WTC11 (cell line): ENCODE data around the gene ZNF821. TPM values are rescaled to one million over a fixed set of nuclear protein-coding genes. Genes with fewer than 3 reads are reported as not detected.

Experiments used
- ATAC-seq: fragments of 200-7000 bp; cut with Tn5 transposase; 2 replicates; pipeline ENCODE4 v1.10.0; 2021; ENCODE audit warnings: mild to moderate bottlenecking, moderate library complexity
- CTCF ChIA-PET: fragments of 300-600 bp; sonication (Branson Sonifier 250); formaldehyde crosslinking; loops from one replicate; lab custom pipeline; 2021; ENCODE audit warnings: antibody characterized with exemption; lab: Charles Lee
- POLR2A ChIA-PET: fragments of 350-600 bp; sonication (Branson Sonifier 250); formaldehyde crosslinking; loops from one replicate; lab custom pipeline; 2021; ENCODE audit warnings: antibody characterized with exemption; lab: Charles Lee
- DNase-seq: peaks from one replicate; pipeline ENCODE4 v3.0.0; 2021; ENCODE audit warnings: low spot score
- H3K27ac Mint-ChIP-seq: 2 replicates; pipeline ENCODE4 v1.8.0; 2021; ENCODE audit warnings: mixed read lengths
- H3K27me3 Mint-ChIP-seq: 2 replicates; pipeline ENCODE4 v1.8.0; 2021; ENCODE audit warnings: low read depth, mild to moderate bottlenecking, moderate library complexity, mixed read lengths
- H3K36me3 Mint-ChIP-seq: 2 replicates; pipeline ENCODE4 v1.8.0; 2021; ENCODE audit warnings: mixed read lengths
- H3K4me1 Mint-ChIP-seq: 2 replicates; pipeline ENCODE4 v1.8.0; 2022; ENCODE audit warnings: mixed read lengths
- H3K4me3 Mint-ChIP-seq: 2 replicates; pipeline ENCODE4 v1.8.0; 2021; ENCODE audit warnings: mild to moderate bottlenecking, moderate library complexity, mixed read lengths
- H3K9me3 Mint-ChIP-seq: 2 replicates; pipeline ENCODE4 v1.8.0; 2021; ENCODE audit warnings: mixed read lengths
- IRF2 ChIP-seq: sonication (generic); formaldehyde crosslinking; IDR thresholded peaks from 2 replicates; pipeline ENCODE4 v1.8.0; 2022; ENCODE audit warnings: low read depth, missing genetic modification reagents, borderline replicate concordance
- JAZF1 ChIP-seq: fragments of 250-450 bp; sonication (Bioruptor Pico); IDR thresholded peaks from 2 replicates; pipeline ENCODE4 v1.9.0; 2021; ENCODE audit warnings: moderate library complexity, mild to moderate bottlenecking, inconsistent platforms
- NFE2L1 ChIP-seq: sonication (generic); formaldehyde crosslinking; IDR thresholded peaks from 2 replicates; pipeline ENCODE4 v1.8.1; 2023; ENCODE audit warnings: missing genetic modification reagents
- OVOL2 ChIP-seq: fragments of 250-450 bp; sonication (Bioruptor Pico); IDR thresholded peaks from 2 replicates; pipeline ENCODE4 v1.9.0; 2021; ENCODE audit warnings: mild to moderate bottlenecking, borderline replicate concordance
- SMAD4 ChIP-seq: sonication (generic); formaldehyde crosslinking; IDR thresholded peaks from 2 replicates; pipeline ENCODE4 v1.8.0; 2022; ENCODE audit warnings: mild to moderate bottlenecking, missing genetic modification reagents
- SP1 ChIP-seq: sonication (generic); formaldehyde crosslinking; conservative IDR thresholded peaks from 2 replicates; pipeline ENCODE4 v1.8.1; 2022; ENCODE audit warnings: missing genetic modification reagents
- TEAD1 ChIP-seq: sonication (generic); formaldehyde crosslinking; IDR thresholded peaks from 2 replicates; pipeline ENCODE4 v1.8.0; 2022; ENCODE audit warnings: mild to moderate bottlenecking, missing genetic modification reagents
- ZNF232 ChIP-seq: sonication (generic); formaldehyde crosslinking; IDR thresholded peaks from 2 replicates; pipeline ENCODE4 v1.8.0; 2022; ENCODE audit warnings: mild to moderate bottlenecking, missing genetic modification reagents
- ZNF263 ChIP-seq: sonication (generic); formaldehyde crosslinking; IDR thresholded peaks from 2 replicates; pipeline ENCODE4 v1.8.1; 2022; ENCODE audit warnings: low read depth, mild to moderate bottlenecking, moderate library complexity, missing genetic modification reagents
- total RNA-seq: library from RNA; stranded (reverse); gene quantifications from 3 replicates; pipeline ENCODE4 v1.2.3, GENCODE V29; 2021
- TF ChIP-seq, protein P1 (sequence below): sonication (generic); formaldehyde crosslinking; conservative IDR thresholded peaks from 2 replicates; pipeline ENCODE4 v1.8.1; 2023; ENCODE audit warnings: mild to moderate bottlenecking, low read depth, missing genetic modification reagents, moderate library complexity
- TF ChIP-seq, protein P2 (sequence below): fragments of 250-450 bp; sonication (Bioruptor Pico); IDR thresholded peaks from 2 replicates; pipeline ENCODE4 v1.8.0; 2021; ENCODE audit warnings: mild to moderate bottlenecking
- TF ChIP-seq, protein P3 (sequence below): sonication (generic); formaldehyde crosslinking; IDR thresholded peaks from 2 replicates; pipeline ENCODE4 v1.8.1; 2023; ENCODE audit warnings: mild to moderate bottlenecking, missing genetic modification reagents, borderline replicate concordance
- TF ChIP-seq, protein P4 (sequence below): sonication (generic); formaldehyde crosslinking; IDR thresholded peaks from 2 replicates; pipeline ENCODE4 v1.8.0; 2022; ENCODE audit warnings: mild to moderate bottlenecking, missing genetic modification reagents
- TF ChIP-seq, protein P5 (sequence below): sonication (generic); formaldehyde crosslinking; IDR thresholded peaks from 2 replicates; pipeline ENCODE4 v1.8.1; 2023; ENCODE audit warnings: mild to moderate bottlenecking, missing genetic modification reagents, moderate library complexity
- TF ChIP-seq, protein P6 (sequence below): sonication (generic); formaldehyde crosslinking; IDR thresholded peaks from 2 replicates; pipeline ENCODE4 v1.8.0; 2022; ENCODE audit warnings: mild to moderate bottlenecking, missing genetic modification reagents

ZNF821 gene
- total RNA-seq, 1 experiment from 2014 or later = 16.2 TPM

DNA sequence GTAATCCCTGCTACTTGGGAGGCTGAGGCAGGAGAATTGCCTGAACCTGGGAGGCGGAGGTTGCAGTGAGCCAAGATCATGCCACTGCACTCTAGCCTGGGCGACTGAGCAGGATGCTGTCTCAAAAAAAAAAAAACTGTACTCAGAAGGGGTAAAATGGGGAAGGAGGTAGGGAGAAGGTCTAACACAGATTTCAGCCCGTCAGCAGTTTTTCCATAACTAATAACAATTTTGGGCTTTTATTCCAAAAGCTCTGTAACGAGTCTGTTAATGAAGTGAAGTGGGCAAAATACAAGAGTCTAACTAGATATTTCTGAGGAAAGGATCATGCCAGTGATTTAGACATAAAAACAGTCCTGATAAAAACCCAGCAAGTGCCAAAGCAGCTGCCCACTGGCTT lies 10.8 kb downstream of the ZNF821 start (continued):
- TF ChIP-seq, protein P1, sequence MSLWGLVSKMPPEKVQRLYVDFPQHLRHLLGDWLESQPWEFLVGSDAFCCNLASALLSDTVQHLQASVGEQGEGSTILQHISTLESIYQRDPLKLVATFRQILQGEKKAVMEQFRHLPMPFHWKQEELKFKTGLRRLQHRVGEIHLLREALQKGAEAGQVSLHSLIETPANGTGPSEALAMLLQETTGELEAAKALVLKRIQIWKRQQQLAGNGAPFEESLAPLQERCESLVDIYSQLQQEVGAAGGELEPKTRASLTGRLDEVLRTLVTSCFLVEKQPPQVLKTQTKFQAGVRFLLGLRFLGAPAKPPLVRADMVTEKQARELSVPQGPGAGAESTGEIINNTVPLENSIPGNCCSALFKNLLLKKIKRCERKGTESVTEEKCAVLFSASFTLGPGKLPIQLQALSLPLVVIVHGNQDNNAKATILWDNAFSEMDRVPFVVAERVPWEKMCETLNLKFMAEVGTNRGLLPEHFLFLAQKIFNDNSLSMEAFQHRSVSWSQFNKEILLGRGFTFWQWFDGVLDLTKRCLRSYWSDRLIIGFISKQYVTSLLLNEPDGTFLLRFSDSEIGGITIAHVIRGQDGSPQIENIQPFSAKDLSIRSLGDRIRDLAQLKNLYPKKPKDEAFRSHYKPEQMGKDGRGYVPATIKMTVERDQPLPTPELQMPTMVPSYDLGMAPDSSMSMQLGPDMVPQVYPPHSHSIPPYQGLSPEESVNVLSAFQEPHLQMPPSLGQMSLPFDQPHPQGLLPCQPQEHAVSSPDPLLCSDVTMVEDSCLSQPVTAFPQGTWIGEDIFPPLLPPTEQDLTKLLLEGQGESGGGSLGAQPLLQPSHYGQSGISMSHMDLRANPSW = no peak
- TF ChIP-seq ZNF263 (CRISPR knock-in tag) (no peak), JAZF1 (no peak)
- TF ChIP-seq, protein P2, sequence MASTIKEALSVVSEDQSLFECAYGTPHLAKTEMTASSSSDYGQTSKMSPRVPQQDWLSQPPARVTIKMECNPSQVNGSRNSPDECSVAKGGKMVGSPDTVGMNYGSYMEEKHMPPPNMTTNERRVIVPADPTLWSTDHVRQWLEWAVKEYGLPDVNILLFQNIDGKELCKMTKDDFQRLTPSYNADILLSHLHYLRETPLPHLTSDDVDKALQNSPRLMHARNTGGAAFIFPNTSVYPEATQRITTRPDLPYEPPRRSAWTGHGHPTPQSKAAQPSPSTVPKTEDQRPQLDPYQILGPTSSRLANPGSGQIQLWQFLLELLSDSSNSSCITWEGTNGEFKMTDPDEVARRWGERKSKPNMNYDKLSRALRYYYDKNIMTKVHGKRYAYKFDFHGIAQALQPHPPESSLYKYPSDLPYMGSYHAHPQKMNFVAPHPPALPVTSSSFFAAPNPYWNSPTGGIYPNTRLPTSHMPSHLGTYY = no peak
- TF ChIP-seq, protein P3, sequence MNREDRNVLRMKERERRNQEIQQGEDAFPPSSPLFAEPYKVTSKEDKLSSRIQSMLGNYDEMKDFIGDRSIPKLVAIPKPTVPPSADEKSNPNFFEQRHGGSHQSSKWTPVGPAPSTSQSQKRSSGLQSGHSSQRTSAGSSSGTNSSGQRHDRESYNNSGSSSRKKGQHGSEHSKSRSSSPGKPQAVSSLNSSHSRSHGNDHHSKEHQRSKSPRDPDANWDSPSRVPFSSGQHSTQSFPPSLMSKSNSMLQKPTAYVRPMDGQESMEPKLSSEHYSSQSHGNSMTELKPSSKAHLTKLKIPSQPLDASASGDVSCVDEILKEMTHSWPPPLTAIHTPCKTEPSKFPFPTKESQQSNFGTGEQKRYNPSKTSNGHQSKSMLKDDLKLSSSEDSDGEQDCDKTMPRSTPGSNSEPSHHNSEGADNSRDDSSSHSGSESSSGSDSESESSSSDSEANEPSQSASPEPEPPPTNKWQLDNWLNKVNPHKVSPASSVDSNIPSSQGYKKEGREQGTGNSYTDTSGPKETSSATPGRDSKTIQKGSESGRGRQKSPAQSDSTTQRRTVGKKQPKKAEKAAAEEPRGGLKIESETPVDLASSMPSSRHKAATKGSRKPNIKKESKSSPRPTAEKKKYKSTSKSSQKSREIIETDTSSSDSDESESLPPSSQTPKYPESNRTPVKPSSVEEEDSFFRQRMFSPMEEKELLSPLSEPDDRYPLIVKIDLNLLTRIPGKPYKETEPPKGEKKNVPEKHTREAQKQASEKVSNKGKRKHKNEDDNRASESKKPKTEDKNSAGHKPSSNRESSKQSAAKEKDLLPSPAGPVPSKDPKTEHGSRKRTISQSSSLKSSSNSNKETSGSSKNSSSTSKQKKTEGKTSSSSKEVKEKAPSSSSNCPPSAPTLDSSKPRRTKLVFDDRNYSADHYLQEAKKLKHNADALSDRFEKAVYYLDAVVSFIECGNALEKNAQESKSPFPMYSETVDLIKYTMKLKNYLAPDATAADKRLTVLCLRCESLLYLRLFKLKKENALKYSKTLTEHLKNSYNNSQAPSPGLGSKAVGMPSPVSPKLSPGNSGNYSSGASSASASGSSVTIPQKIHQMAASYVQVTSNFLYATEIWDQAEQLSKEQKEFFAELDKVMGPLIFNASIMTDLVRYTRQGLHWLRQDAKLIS = no peak

DNA sequence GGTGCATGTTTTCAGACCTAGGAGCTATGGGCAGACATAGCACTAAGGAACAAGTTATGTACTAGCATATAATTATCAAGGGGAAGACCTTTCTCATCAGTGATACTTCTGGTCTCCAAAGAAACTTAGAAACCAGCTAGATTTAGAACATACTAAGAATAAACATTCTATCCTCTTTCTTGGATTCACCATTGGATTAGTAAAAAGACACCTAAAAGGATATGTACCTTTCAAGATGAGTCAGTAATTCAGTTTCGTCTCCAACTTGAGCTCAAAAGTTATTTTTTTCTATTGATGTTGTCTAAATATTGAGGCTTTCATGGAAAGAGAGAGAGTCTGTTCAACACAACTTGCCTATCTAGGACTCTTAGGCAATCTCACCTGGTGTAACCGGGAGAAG lies 13.2 kb downstream of the ZNF821 start:
- no peak for TF ChIP-seq TEAD1 (CRISPR knock-in tag)
- TF ChIP-seq, protein P4, sequence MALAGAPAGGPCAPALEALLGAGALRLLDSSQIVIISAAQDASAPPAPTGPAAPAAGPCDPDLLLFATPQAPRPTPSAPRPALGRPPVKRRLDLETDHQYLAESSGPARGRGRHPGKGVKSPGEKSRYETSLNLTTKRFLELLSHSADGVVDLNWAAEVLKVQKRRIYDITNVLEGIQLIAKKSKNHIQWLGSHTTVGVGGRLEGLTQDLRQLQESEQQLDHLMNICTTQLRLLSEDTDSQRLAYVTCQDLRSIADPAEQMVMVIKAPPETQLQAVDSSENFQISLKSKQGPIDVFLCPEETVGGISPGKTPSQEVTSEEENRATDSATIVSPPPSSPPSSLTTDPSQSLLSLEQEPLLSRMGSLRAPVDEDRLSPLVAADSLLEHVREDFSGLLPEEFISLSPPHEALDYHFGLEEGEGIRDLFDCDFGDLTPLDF (CRISPR knock-in tag) = no peak
- TF ChIP-seq, protein P5, sequence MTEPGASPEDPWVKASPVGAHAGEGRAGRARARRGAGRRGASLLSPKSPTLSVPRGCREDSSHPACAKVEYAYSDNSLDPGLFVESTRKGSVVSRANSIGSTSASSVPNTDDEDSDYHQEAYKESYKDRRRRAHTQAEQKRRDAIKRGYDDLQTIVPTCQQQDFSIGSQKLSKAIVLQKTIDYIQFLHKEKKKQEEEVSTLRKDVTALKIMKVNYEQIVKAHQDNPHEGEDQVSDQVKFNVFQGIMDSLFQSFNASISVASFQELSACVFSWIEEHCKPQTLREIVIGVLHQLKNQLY (CRISPR knock-in tag) = no peak
- no peak for TF ChIP-seq SP1
- no peak for TF ChIP-seq NFE2L1
- TF ChIP-seq, protein P6, sequence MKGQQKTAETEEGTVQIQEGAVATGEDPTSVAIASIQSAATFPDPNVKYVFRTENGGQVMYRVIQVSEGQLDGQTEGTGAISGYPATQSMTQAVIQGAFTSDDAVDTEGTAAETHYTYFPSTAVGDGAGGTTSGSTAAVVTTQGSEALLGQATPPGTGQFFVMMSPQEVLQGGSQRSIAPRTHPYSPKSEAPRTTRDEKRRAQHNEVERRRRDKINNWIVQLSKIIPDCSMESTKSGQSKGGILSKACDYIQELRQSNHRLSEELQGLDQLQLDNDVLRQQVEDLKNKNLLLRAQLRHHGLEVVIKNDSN = no peak
- TF ChIP-seq SMAD4 (CRISPR knock-in tag) = no peak
- TF ChIP-seq, all 79 proteins: peak for 0
- no peaks in the 10 kb centered on the region for H3K9me3 Mint-ChIP-seq
- no peak for DNase-seq
- peaks cover 10% of the 10 kb centered on the region for H3K4me1 Mint-ChIP-seq
- no peak overlapping the region for H3K4me3 Mint-ChIP-seq
- ATAC-seq = no peak
- H3K27ac Mint-ChIP-seq = no peak overlapping the region
- ChIA-PET CTCF (no interaction called here), POLR2A (no interaction called here)
- no peaks in the 10 kb centered on the region for H3K27me3 Mint-ChIP-seq
- H3K36me3 Mint-ChIP-seq = peaks cover 22% of the 10 kb centered on the region

DNA sequence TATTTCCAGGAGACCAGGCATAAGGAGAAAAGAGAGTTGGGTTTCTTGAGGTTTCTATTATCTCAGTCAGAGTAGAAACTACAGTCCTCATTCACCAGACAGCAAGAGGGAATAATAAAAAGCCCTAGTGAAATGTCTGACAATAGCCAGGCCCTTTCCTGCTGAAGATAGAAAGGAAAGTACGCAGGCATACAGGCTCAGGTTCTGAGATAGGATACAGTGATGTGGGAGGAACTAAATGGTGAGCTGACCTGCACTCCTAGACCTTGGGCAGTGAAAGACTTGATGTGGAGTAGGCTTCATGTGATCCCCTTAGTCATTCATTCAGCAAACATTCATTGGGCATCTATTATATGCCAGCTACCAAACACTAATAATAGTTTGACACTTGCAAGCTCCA lies 14.9 kb downstream of the ZNF821 start:
- Mint-ChIP-seq H3K9me3 (no peaks in the 10 kb centered on the region), H3K4me3 (no peak overlapping the region), H3K27ac (no peak overlapping the region), H3K36me3 (peaks cover 26% of the 10 kb centered on the region), H3K27me3 (no peaks in the 10 kb centered on the region), H3K4me1 (peaks cover 10% of the 10 kb centered on the region)
- TF ChIP-seq IRF2 (CRISPR knock-in tag) (no peak), OVOL2 (CRISPR knock-in tag) (no peak), JAZF1 (no peak), ZNF232 (CRISPR knock-in tag) (no peak)
- TF ChIP-seq, protein P4 (CRISPR knock-in tag) = no peak
- POLR2A ChIA-PET = no interaction called here
- no peak for DNase-seq
- no peak for ATAC-seq
- CTCF ChIA-PET = no interaction called here
